Vagina (tissue), 2 donors: ENCODE measurements around the gene PLCB3.

ENCODE experiments used
- POLR2A ChIP-seq, 2 donors: fragments of 450-650 bp; IDR thresholded peaks; one replicate each; pipeline ENCODE4 v1.6.1; 2017; ENCODE audit warnings: antibody characterized with exemption in 2 of 2, mild to moderate bottlenecking in 2 of 2, moderate library complexity in 2 of 2
- TF ChIP-seq, protein P1 (sequence below), 3 experiments: fragments of 450-650 bp in 2 of 3; fragments of 200-600 bp in 1 of 3; sonication (generic) in 1 of 3; IDR thresholded peaks; one replicate each; pipeline ENCODE4 v1.5.1; 2017 to 2019; ENCODE audit warnings: antibody characterized with exemption in 3 of 3, mild to moderate bottlenecking in 2 of 3, moderate library complexity in 2 of 3

DNA sequence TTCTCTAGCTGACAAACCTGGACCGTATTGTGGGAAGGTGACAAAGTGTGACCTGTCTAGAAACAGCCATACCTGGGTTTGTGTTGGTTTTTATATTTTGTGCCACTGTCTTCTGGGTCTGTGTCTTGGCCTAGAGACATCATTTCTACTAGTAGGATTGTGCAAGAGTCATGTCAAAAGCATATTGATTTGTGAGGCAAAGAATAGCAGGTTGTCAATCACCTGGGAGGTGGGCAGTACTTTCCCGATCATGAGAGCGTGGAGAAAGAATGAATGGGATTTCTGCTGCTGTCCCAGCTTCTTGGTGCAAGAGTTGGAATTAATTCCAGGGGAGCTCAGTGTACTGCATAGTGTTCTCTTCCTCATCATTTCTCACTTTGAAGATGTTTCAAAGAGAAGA, 49.8 kb upstream of the PLCB3 start:
- TF ChIP-seq, protein P1, sequence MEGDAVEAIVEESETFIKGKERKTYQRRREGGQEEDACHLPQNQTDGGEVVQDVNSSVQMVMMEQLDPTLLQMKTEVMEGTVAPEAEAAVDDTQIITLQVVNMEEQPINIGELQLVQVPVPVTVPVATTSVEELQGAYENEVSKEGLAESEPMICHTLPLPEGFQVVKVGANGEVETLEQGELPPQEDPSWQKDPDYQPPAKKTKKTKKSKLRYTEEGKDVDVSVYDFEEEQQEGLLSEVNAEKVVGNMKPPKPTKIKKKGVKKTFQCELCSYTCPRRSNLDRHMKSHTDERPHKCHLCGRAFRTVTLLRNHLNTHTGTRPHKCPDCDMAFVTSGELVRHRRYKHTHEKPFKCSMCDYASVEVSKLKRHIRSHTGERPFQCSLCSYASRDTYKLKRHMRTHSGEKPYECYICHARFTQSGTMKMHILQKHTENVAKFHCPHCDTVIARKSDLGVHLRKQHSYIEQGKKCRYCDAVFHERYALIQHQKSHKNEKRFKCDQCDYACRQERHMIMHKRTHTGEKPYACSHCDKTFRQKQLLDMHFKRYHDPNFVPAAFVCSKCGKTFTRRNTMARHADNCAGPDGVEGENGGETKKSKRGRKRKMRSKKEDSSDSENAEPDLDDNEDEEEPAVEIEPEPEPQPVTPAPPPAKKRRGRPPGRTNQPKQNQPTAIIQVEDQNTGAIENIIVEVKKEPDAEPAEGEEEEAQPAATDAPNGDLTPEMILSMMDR (IDR thresholded peaks at IDR 0.05): no peak
- TF ChIP-seq POLR2A (IDR thresholded peaks at IDR 0.05): no peak
